K562 (cell line): Measurements from ENCODE around the gene HLA-DQB1. TPM values are rescaled to one million over a fixed set of nuclear protein-coding genes. Genes with fewer than 3 reads are reported as not detected.

Experiments
- ATAC-seq: fragments of 200-7000 bp; cut with Tn5 transposase; 3 replicates; pipeline ENCODE4 v1.9.1; 2020; ENCODE audit warnings: moderate library complexity
- BruUV-seq: library from RNA; stranded (reverse); fragments of 400-500 nt; replicated peaks from 2 replicates; lab custom pipeline; 2021; lab: Mats Ljungman, UMichigan
- CTCF ChIA-PET: fragments of 300-600 bp; formaldehyde crosslinking; extraction: SDS; loops from one replicate; lab custom pipeline; 2021; ENCODE audit warnings: low intra/inter-chr PET ratio; lab: Yijun Ruan, JAX
- POLR2A ChIA-PET: fragments of 300-600, 350-650 bp; sonication (Branson Sonifier 250); formaldehyde crosslinking; extraction: SDS; loops from one replicate; lab custom pipeline; 2021; ENCODE audit warnings: antibody characterized with exemption, inconsistent platforms; lab: Yijun Ruan, JAX
- DNase-seq, 4 experiments: peaks; one replicate each; pipeline versions ENCODE4 v3.0.0 to v3.0.0-alpha.2; 2011 to 2018; ENCODE audit warnings: low spot score in 3 of 4, mixed read lengths in 3 of 4; ENCODE audit errors: extremely low read depth in 1 of 4
- FAIRE-seq: peaks from 2 replicates; lab custom pipeline; 2011; peaks lifted over from hg19 to GRCh38; lab: Jason Lieb, UNC
- H2AFZ ChIP-seq: 2 replicates; pipeline ENCODE4 v1.6.0; 2011; ENCODE audit warnings: low read depth, low read length, control low read depth, inconsistent platforms
- H3K27ac ChIP-seq: fragments of 200-600 bp; 3 replicates; pipeline ENCODE4 v1.8.0; 2011; ENCODE audit warnings: low read depth, mild to moderate bottlenecking, control low read depth, inconsistent platforms, low read length, moderate library complexity, mixed read lengths; ENCODE audit errors: extremely low read depth
- H3K27me3 ChIP-seq, 2 experiments: fragments of 300-600 bp in 1 of 2; 2 replicates in 1 of 2; 3 replicates in 1 of 2; pipeline versions ENCODE4 v1.6.0 to v1.8.0; 2011; ENCODE audit warnings: inconsistent platforms in 2 of 2, low read length in 2 of 2, mild to moderate bottlenecking in 1 of 2, mixed read lengths in 1 of 2, moderate library complexity in 1 of 2; ENCODE audit not compliant: control insufficient read depth in 2 of 2, insufficient read depth in 2 of 2
- H3K36me3 ChIP-seq: fragments of 300-600 bp; 3 replicates; pipeline ENCODE4 v1.8.0; 2011; ENCODE audit warnings: mild to moderate bottlenecking, low read length, inconsistent platforms; ENCODE audit not compliant: control insufficient read depth, insufficient read depth
- H3K4me1 ChIP-seq, 2 experiments: fragments of 200-600 bp in 1 of 2; replicated peaks in 1 of 2; 2 replicates in 1 of 2; 3 replicates in 1 of 2; pipeline versions ENCODE4 v1.5.1 to v1.8.0; 2011; ENCODE audit warnings: inconsistent platforms in 2 of 2, low read length in 2 of 2, mild to moderate bottlenecking in 1 of 2, mixed read lengths in 1 of 2, moderate library complexity in 1 of 2; ENCODE audit not compliant: control insufficient read depth in 2 of 2, insufficient read depth in 2 of 2
- H3K4me2 ChIP-seq: 2 replicates; pipeline ENCODE4 v1.6.1; 2011; ENCODE audit warnings: low read length, control low read depth, inconsistent platforms, mixed read lengths; ENCODE audit not compliant: insufficient read depth
- H3K4me3 ChIP-seq: fragments of 200-600 bp; sonication (generic), shearing (Covaris generic); 2 replicates; pipeline ENCODE4 v1.5.1; 2016; ENCODE audit warnings: control low read depth, inconsistent platforms
- H3K79me2 ChIP-seq: fragments of 200-600 bp; 3 replicates; pipeline ENCODE4 v1.8.0; 2011; ENCODE audit warnings: low read length, inconsistent platforms; ENCODE audit not compliant: control insufficient read depth, insufficient read depth
- H3K9ac ChIP-seq, 2 experiments: 2 replicates each; pipeline versions ENCODE4 v1.6.0 to v1.6.1; 2011; ENCODE audit warnings: low read depth in 2 of 2, low read length in 2 of 2, control low read depth in 1 of 2, inconsistent platforms in 1 of 2, mild to moderate bottlenecking in 1 of 2, mixed read lengths in 1 of 2; ENCODE audit not compliant: insufficient read depth in 1 of 2
- H3K9me1 ChIP-seq: one replicate; pipeline ENCODE4 v1.6.0; 2011; ENCODE audit warnings: inconsistent platforms, mild to moderate bottlenecking, low read length, moderate library complexity; ENCODE audit not compliant: control insufficient read depth, insufficient read depth
- H3K9me3 ChIP-seq: replicated peaks from 2 replicates; pipeline ENCODE4 v1.5.1; 2011; ENCODE audit warnings: low read depth, low read length, inconsistent platforms; ENCODE audit not compliant: control insufficient read depth, insufficient read depth
- H4K20me1 ChIP-seq: replicated peaks from 2 replicates; pipeline ENCODE4 v1.6.1; 2011; ENCODE audit warnings: low read length, inconsistent platforms, mixed read lengths; ENCODE audit not compliant: control insufficient read depth, insufficient read depth
- CCNT2 ChIP-seq: IDR thresholded peaks from 2 replicates; pipeline ENCODE4 v1.6.1; 2011; ENCODE audit warnings: borderline replicate concordance, low read depth, mild to moderate bottlenecking, moderate library complexity, mixed read lengths, low read length; ENCODE audit not compliant: insufficient read length; ENCODE audit errors: extremely low read depth
- SMARCA5 ChIP-seq: fragments of 450-650 bp; IDR thresholded peaks from 2 replicates; pipeline ENCODE4 v1.6.1; 2016
- STAT5B ChIP-seq: fragments of 250-450 bp; sonication (Bioruptor Pico); IDR thresholded peaks from 2 replicates; pipeline ENCODE4 v1.8.0; 2021; ENCODE audit warnings: mild to moderate bottlenecking, inconsistent platforms
- ZNF224 ChIP-seq: sonication (generic); formaldehyde crosslinking; IDR thresholded peaks from 2 replicates; pipeline ENCODE4 v1.8.0; 2022; ENCODE audit warnings: mild to moderate bottlenecking, missing genetic modification reagents
- ZNF395 ChIP-seq: fragments of 200-800 bp; sonication (Bioruptor generic); IDR thresholded peaks from 2 replicates; pipeline ENCODE4 v1.6.1; 2017; ENCODE audit warnings: missing genetic modification characterization, missing compliant biosample characterization
- ZNF764 ChIP-seq: fragments of 250-450 bp; sonication (Bioruptor Pico); IDR thresholded peaks from 2 replicates; pipeline ENCODE4 v1.4.0; 2020; ENCODE audit warnings: low read depth, mild to moderate bottlenecking, moderate library complexity
- WGBS: fragments of 100-300 bp; shearing (Covaris generic); methylation state at CpG from one replicate; pipeline ENCODE4 v1.1.6; 2016; ENCODE audit warnings: low coverage, mixed read lengths; ENCODE audit not compliant: insufficient coverage; ENCODE audit errors: missing lambda C conversion rate; 5-methylcytosine and 5-hydroxymethylcytosine counted together
- in situ Hi-C: fragments of 300-500 bp; cut with MboI; formaldehyde crosslinking; loops from 4 replicates; pipeline ENCODE4 v1.15.0; 2018; ENCODE audit warnings: inconsistent platforms, mixed read lengths
- intact Hi-C: fragments of 100-400 bp; cut with micrococcal nuclease; formaldehyde crosslinking; loops from 2 replicates; pipeline ENCODE4 v1.14.2; 2022
- polyA plus RNA-seq, 8 experiments: library from polyadenylated mRNA; depleted of rRNA in 4 of 8; stranded (reverse) in 5 of 8; unstranded in 3 of 8; fragments of >200 nt; fragmentation: Nextera tagmentation in 2 of 8; fragmentation: Illumina TruSeq in 1 of 8; extraction: Ambion mirVana in 2 of 8; extraction: Trizol in 1 of 8; gene quantifications; 2 replicates each; pipeline versions ENCODE4 v1.2.1 to v1.2.3, GENCODE V29; 2011 to 2014; ENCODE audit warnings: inconsistent platforms in 1 of 8, missing spikeins in 1 of 8
- total RNA-seq, 7 experiments: library from RNA; depleted of rRNA in 6 of 7; stranded (reverse); fragments of >200 nt in 6 of 7; fragmentation: Illumina TruSeq in 2 of 7; extraction: Trizol in 2 of 7; gene quantifications; 2 replicates each; pipeline versions ENCODE4 v1.2.1 to v1.2.3, GENCODE V29; 2011 to 2021; ENCODE audit warnings: low replicate concordance in 1 of 7
- TF ChIP-seq, protein P1 (sequence below): fragments of 250-450 bp; sonication (Bioruptor Pico); IDR thresholded peaks from 2 replicates; pipeline ENCODE4 v1.4.0; 2020
- TF ChIP-seq, protein P2 (sequence below): sonication (generic); formaldehyde crosslinking; IDR thresholded peaks from 2 replicates; pipeline ENCODE4 v1.8.0; 2022; ENCODE audit warnings: mild to moderate bottlenecking, missing genetic modification reagents
- TF ChIP-seq, protein P3 (sequence below): sonication (generic); formaldehyde crosslinking; IDR thresholded peaks from 2 replicates; pipeline ENCODE4 v1.8.0; 2022; ENCODE audit warnings: missing genetic modification reagents, mild to moderate bottlenecking, borderline replicate concordance

HLA-DQB1 gene
- total and polyA plus RNA-seq, 9 of the 15 experiments (the other 6 are each of a cell fraction or from before 2014, with no cell fraction given), result 0.29 TPM; not detected in 8

- TF ChIP-seq STAT5B (no peak), ZNF224 (CRISPR knock-in tag) (no peak)
- TF ChIP-seq, protein P1, sequence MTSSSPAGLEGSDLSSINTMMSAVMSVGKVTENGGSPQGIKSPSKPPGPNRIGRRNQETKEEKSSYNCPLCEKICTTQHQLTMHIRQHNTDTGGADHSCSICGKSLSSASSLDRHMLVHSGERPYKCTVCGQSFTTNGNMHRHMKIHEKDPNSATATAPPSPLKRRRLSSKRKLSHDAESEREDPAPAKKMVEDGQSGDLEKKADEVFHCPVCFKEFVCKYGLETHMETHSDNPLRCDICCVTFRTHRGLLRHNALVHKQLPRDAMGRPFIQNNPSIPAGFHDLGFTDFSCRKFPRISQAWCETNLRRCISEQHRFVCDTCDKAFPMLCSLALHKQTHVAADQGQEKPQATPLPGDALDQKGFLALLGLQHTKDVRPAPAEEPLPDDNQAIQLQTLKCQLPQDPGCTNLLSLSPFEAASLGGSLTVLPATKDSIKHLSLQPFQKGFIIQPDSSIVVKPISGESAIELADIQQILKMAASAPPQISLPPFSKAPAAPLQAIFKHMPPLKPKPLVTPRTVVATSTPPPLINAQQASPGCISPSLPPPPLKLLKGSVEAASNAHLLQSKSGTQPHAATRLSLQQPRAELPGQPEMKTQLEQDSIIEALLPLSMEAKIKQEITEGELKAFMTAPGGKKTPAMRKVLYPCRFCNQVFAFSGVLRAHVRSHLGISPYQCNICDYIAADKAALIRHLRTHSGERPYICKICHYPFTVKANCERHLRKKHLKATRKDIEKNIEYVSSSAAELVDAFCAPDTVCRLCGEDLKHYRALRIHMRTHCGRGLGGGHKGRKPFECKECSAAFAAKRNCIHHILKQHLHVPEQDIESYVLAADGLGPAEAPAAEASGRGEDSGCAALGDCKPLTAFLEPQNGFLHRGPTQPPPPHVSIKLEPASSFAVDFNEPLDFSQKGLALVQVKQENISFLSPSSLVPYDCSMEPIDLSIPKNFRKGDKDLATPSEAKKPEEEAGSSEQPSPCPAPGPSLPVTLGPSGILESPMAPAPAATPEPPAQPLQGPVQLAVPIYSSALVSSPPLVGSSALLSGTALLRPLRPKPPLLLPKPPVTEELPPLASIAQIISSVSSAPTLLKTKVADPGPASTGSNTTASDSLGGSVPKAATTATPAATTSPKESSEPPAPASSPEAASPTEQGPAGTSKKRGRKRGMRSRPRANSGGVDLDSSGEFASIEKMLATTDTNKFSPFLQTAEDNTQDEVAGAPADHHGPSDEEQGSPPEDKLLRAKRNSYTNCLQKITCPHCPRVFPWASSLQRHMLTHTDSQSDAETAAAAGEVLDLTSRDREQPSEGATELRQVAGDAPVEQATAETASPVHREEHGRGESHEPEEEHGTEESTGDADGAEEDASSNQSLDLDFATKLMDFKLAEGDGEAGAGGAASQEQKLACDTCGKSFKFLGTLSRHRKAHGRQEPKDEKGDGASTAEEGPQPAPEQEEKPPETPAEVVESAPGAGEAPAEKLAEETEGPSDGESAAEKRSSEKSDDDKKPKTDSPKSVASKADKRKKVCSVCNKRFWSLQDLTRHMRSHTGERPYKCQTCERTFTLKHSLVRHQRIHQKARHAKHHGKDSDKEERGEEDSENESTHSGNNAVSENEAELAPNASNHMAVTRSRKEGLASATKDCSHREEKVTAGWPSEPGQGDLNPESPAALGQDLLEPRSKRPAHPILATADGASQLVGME (CRISPR knock-in tag), result no peak
- TF ChIP-seq, all 486 proteins: peak for 0
These were observed 51.9 kb downstream of the HLA-DQB1 start (continued) for GRCh38 chr6:32614366-32615081.

DNA sequence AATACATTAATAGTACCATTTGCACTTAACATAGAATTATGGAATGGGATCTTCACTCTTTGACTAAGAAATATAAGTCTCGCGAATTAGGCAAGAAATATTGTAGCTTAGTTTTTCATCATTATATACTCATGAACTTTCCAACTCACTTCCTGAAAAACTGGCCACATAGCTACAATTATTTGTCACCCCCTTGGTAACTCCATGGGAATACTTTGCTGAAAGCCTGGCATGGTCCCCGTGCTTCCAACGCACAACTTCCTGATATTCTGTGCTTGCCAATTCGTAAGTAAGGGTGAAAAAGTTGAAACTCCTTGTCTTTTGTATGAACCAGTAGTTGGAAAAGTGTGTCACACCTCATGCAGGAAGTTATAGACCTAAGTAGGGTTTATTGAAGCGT, 53.0 kb downstream of the HLA-DQB1 start:
- POLR2A ChIA-PET, result no interaction called here
- CTCF ChIA-PET, result no interaction called here
- TF ChIP-seq CCNT2 (no peak), SMARCA5 (no peak), ZNF764 (CRISPR knock-in tag) (no peak), ZNF395 (no peak)
- TF ChIP-seq, protein P2, sequence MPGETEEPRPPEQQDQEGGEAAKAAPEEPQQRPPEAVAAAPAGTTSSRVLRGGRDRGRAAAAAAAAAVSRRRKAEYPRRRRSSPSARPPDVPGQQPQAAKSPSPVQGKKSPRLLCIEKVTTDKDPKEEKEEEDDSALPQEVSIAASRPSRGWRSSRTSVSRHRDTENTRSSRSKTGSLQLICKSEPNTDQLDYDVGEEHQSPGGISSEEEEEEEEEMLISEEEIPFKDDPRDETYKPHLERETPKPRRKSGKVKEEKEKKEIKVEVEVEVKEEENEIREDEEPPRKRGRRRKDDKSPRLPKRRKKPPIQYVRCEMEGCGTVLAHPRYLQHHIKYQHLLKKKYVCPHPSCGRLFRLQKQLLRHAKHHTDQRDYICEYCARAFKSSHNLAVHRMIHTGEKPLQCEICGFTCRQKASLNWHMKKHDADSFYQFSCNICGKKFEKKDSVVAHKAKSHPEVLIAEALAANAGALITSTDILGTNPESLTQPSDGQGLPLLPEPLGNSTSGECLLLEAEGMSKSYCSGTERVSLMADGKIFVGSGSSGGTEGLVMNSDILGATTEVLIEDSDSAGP (CRISPR knock-in tag), result no peak
- TF ChIP-seq, protein P3, sequence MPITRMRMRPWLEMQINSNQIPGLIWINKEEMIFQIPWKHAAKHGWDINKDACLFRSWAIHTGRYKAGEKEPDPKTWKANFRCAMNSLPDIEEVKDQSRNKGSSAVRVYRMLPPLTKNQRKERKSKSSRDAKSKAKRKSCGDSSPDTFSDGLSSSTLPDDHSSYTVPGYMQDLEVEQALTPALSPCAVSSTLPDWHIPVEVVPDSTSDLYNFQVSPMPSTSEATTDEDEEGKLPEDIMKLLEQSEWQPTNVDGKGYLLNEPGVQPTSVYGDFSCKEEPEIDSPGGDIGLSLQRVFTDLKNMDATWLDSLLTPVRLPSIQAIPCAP (CRISPR knock-in tag), result no peak

More for the DNA sequence above, 53.0 kb downstream of the HLA-DQB1 start:
- ATAC-seq (no peak), FAIRE-seq (no peak), DNase-seq (no peak)
- H3K9ac ChIP-seq, result no peak overlapping the region
- H2AFZ ChIP-seq, result no peak overlapping the region
- no peaks in the 10 kb centered on the region for H3K9me1 ChIP-seq
- no TSS peak for BruUV-seq
- peaks cover 0 to 3% of the 10 kb centered on the region in 2 experiments; a peak in 1 of 5 replicates for H3K4me1 ChIP-seq
- H3K27ac ChIP-seq, result no peak overlapping the region
- no peaks in the 10 kb centered on the region; the same call in 1 of the 2 replicates for H3K9me3 ChIP-seq
- no peaks in the 10 kb centered on the region for H3K79me2 ChIP-seq
- 0% methylated on average over 6 of the region's 6 CpGs for WGBS
- no peaks in the 10 kb centered on the region for H3K36me3 ChIP-seq
- in situ Hi-C loops (no loop called here), intact Hi-C loops (no loop called here)
- H3K4me2 ChIP-seq, result no peak overlapping the region
- no peaks in the 10 kb centered on the region for H4K20me1 ChIP-seq
- no peak overlapping the region for H3K4me3 ChIP-seq
- no peaks in the 10 kb centered on the region for H3K27me3 ChIP-seq
